ENCODE results near the gene KDM4B.

GRCh38 chr19:5108866-5109265 lies 140.0 kb downstream of the KDM4B start:
- TF ChIP-seq POLR2A (IDR thresholded peaks at IDR 0.05; ENCODE audit: low read depth, low read length) (no peak), POLR2AphosphoS5 (IDR thresholded peaks at IDR 0.05; ENCODE audit: low read depth, low read length) (no peak)

Data from GM12892 (cell line).